GM21381 (cell line): ENCODE results near the gene LAMB4.
A peak's percentile ranks its signal among the peaks of the same experiment; 100 is the strongest.

Experiments
- ATAC-seq: cut with Tn5 transposase; IDR thresholded peaks from one replicate; pipeline ENCODE4 v1.9.1; 2021; ENCODE audit warnings: mild to moderate bottlenecking, moderate library complexity; ENCODE audit not compliant: unreplicated experiment

LAMB4 gene

DNA sequence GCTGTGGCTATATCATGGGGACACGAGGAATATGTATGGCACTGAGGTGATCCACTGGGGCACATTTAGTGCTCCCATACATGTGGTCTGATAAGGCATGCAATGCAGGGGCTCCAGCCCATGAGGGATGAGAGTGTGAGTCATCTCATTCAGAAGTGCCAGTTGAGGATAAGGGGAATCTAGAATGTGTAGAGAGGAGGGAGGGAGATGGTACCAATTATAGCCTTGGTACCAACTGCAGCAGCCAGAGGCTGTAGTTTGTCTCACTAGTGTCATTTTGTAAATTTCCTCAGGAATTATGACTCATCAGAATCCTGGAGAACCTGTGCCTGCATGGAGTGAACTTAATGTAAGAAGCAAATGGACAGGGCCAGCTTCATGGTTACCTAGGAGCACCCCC lies 46.2 kb downstream of the LAMB4 start:
- ATAC-seq: no peak

DNA sequence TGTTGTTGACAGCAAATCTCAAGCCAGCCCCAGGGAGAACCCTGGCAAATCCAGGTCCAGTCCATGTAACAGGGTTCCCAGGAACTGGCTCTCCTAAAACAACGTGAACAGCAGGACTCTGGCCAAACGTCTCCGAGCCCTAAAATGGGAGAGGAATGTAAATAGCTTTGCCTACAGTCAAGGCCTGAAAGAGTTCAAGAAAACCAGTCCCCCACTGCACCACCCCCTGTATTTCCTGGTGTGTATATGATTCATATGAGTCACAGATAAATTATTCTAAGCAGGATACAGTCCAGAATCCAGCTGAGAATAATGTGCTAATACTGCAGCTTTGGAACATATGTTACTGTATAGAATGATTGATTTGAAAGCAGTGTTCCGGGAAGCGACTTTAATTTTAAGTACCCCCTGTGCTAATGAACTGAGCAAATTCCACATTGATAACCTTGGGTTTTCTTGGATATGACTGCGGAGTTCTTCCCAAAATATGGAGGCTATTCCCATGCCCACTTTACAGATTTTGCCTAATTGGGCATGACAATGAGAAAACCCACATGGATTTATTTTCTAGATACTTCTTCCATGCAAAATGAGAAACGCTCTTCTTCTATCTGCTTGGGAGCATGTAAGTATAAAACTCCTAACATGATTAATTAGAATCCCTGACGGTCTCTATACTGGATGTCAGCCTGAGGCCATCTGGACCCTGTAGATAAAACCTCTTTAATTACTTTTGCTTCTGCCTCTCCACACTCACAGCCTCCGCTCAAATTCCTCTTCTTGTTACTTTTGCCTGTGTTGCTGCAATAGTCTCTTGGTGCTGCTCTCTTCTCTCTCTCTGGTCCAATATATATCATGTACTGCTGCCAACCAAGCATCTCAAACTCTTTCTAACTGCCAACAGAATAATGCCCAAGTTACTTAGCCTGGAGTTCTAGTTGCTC lies 50.2 kb downstream of the LAMB4 start:
- ATAC-seq: no peak

DNA sequence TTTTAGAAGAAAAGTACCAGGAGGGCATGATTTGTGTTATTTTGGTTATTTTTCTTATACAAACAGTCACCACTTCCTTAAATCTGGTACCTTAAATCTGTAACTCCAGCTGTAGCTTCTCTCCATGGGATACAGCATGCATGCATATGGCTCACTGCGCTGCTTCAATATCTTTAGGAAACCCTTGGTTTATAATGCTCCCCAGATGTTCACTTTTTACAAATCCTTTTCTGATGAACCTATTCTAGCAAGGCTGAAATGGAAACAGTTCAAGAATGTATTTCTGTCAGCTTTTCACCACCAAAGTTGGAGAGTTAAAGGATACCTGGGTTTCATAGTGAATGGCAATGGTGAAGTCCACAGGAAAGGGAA lies 50.9 kb downstream of the LAMB4 start:
- no peak for ATAC-seq

DNA sequence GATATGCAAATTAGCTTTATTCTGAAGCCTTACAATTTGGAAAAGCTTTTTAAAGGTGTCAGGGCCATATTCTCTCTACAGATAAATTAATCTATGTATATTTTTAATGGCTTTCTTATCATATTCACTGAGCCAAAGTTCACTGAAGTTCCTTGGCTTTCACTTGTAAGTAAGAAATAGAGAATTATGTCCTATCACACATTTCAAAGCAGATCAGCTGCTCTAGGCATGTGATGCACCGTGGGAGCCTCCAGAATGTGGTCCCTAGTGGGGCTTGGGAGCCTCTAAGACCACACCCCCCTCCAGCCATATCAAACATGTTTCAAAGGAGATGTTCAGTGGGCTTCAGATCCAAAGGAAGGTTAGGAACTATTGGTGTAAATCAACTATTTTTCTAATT lies 51.5 kb downstream of the LAMB4 start:
- no peak for ATAC-seq

DNA sequence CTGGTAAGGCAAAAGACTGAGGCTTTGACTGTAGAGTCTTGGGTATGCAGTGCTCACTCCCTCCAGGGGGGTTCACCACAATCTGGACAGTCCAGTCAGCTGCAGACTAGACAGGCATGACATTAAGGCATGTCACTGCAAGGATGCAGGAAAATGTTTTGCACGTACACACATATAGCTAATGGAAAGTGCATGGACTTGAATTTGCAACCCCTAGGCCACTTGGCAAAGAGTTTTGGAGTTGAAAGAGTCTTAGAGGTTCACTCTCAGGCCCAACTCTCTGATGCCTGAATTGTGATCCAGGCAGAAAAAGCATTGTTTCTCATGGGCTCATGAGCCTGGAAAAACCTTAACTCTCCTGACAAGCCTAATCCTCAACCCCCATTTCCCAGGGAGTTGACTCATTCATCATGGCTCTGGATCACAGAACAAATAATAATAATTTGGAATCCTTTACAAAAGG lies 51.9 kb downstream of the LAMB4 start:
- no peak for ATAC-seq

DNA sequence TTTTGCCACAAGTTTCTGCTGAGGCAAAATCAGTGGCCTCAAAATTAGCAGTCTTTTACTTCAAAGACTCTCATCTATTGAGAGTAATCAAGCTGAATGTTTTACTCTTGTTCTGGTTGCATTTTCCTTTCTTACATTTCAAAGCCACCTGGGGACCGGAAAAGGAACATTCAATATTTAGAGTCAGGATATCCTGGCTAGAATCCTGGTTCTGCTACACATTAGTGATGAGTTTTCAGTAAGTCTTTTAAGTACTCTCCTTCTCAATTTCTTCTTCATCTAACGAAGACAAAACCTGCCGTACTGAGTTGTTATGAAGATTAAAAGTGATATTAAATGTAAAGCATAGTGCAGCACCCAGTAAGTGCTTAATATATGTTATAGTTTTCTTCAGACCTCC lies 52.5 kb downstream of the LAMB4 start:
- no peak for ATAC-seq

DNA sequence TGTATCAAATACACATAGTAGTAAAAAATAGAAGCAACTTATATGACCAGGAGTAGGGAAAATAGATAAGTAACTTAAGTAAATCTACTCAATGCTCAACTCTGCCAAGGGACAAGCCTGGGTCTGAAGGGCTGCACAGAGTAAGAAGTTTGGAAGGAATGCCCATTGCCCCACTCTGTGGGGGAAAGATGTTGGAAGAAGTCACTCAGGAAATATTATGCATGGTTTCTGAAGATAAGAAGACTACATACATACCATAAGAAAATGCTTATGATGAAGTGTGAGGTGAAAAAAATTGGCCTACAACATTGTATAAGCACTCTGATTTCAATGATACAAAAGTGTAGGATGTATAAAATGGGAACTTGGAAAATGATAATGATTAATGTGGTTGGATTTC lies 54.0 kb downstream of the LAMB4 start:
- ATAC-seq: no peak

DNA sequence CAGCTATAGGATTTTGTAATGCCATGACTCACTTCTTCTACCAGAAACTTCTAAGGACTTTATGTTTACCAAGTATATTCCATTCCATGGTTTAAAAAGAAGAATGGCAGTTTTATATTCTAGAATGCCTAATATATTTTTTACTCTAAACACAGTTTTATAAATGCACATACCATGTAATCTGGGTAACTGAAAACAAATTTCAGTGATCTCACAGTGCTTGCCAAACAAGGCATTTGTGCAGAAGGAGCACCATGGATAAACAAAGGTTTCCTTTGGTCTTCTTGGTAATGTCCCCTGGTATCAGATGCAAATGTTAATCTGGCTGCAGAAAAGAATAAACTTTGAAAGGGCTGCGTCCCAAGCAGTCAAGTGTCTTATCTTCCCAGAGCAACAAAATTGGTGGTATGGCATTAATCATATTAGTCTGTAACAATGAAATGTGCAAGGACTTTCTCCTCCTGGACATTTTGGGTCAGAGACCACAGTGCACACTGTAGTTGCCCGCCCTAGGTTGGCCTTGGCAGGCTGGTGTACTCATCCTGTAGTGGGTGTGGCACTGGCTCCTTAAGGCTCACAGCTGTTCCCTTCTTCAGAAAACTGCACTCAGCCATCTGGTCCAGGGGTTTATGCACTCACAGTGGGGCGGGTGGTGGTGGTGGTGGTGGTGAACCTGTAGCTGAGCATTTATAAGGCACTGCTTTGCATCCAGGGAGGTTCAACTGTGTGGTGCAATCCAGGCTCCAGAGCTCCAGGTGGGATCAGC lies 56.7 kb downstream of the LAMB4 start:
- ATAC-seq: no peak

DNA sequence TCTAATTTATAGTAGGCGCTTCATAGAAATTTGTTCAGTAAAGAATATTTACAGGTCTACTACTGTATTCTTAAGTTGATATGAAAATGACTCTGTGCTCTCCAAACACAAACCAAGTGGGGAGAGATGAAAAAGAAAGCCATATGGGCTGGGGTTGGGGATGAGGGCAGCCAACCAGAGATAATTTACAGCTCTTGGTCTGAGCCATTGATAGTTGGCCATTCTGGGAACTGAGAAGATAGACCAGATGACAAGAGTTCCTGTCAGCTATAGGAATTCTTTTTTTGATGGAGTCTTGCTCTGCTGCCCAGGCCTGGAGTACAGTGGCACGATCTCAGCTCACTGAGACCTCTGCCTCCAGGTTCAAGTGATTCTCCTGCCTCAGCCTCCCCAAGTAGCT lies 57.4 kb downstream of the LAMB4 start:
- no peak for ATAC-seq

DNA sequence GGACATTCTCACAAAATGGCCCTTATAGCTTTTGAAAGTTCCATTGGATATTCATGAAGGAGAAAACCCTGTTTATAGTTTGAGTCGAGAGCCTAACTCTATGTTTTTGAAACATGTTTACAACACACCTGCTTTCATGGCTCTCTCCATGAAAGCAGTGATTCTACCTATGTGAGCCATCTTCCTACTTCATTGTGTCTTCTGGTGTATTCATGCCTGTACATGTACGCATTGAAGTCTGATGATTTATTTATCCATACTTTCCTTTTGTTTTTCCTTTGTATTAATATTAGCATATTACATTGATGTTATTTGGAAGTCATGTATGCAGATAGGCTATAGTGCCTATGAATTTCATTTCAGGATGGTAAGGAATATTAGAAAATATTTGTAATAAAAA lies 58.0 kb downstream of the LAMB4 start:
- no peak for ATAC-seq

DNA sequence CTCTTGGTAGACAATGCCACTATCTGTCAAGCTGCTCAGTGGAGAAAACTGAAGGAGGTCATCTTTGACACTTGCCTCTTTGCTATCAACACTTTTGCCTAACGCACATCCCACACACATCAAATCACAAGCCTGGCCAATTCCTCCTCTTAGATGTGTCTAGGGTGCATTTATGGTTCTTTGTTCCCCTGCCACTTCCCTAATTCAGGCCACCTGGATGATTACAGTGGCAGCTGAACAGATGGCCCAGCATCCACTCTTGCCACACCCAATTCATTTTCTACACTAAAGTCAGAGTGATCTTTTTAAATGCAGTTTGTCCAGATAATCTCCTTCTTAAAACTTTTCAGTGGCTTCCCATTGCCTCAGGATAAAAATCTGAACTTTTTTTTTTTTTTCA lies 58.6 kb downstream of the LAMB4 start:
- no peak for ATAC-seq

DNA sequence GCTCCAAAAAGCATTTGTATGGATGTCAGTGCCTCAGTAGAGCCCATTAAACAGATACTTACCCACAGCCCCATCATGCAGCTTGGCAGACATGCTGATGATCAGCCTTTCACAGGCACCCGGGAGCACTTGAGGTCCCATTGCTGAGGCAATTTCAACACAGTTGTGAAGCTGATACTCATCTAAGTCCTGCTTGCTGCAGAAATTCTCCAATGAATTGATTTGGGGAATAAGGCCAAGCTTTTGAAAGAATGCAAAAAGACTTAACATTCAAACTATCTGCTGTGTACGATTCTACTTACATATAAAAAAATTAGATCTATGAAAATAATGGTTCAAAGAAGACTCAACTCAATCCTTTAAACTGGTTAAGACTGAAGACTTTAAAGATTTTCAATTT lies 60.5 kb downstream of the LAMB4 start:
- no peak for ATAC-seq

DNA sequence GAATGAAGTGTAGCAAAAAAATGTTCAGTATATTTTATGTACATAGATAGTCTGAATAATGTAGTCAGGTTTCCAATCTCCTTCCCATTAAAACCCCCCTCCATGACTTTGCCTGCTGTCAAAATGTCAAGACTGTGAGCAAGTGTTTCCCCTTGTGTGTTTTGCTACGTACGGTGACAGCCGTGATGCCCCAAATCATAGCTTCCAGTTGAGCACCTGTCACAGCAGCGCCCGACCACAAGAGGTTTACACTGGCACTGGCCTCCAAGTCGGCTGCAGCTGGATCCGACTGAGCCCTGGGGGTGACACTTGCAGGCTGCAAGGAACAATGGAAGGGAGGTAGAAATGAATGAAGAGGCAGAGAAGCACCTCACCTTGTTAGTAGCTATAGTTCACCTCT lies 62.3 kb downstream of the LAMB4 start:
- ATAC-seq: no peak

DNA sequence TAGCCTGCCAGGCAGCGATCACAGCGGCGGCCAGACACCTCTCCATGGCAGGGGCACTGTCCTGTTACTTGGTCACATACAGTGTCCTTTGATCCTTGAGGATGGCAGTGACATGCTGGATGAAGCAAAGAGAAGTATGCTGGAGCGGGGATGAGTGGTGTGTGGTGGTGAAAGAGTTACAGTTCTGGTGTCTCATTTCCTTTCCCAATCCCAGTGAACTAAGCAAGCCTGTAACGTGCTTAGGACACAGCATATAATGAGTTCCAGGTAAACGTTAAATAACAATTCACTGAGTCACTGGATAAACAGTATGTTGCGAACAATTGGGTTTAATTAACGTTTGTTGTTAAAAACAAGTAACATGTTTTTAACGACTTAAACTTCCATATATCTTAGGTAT lies 63.7 kb downstream of the LAMB4 start:
- ATAC-seq: no peak

DNA sequence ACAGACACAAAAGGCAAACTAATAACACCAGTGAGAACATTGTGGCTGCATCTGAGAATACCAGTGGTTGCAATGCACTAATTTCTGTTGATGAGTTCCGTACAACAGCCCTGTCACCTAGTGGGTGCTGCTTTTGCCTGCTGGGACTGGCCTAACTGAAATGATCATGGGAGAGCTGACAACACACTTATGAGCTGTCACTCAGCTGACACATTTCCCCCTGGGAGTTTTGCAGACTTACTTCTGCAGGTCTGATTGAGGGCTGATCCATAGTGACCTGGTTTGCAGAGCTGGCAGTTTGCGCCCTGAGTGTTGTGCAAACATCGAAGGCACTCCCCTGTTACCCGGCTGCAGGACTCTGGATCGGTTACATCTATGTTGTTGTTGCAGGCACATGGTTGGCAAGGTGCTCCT lies 66.6 kb downstream of the LAMB4 start:
- ATAC-seq: peak; percentile 75

DNA sequence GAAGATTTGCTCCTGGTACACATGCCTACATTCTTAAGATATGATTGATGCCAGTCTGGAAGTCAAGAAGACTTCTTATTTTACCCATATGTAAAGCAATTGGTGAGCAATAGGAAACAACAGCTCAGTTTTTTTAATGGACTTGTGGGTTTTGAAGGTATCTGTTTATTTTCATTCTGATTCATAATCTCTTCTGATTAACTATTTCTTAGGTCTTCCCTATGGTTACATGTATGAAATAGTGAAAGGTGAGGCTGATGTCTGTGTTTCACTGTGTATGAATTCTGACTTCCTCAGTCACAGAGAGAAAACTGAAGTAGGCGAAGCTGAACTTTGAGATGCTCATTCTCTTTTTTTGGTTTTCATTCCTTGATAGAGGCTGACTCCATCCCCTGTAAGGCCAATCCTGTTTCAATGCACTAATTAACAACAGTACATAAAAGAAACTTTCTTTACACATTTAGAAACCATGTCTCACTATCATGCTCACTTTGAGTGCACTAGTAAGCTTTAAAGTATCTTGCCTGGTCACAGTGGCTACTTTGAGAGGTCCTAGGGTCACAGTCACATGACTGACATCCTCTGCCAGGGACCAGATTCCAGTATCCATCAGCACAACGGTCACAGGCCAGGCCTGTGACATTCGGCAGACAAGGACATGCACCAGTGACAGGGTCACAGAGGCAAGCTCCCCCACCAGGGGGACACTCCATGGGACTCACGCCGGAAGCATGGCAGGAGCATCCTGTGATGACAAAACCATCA lies 67.7 kb downstream of the LAMB4 start:
- ATAC-seq: no peak

DNA sequence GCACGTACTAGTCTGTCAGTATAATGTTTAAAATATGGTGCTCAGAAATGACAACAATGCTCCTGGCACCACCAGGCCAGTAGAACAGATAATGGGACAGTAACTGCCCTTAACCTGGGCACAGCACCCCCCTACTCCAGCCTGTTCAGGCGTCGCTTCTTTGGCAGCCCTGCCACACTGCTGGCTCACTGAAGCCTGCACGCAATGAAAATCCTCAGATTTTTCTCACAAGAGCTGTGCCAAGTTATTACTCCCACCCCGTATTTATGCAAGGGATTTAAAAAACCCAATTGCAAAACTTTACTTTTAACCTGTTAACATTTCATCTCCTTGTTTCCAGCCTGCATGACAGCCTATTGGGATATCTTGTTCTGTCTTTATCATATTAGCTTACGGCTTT lies 70.6 kb downstream of the LAMB4 start:
- ATAC-seq: no peak

DNA sequence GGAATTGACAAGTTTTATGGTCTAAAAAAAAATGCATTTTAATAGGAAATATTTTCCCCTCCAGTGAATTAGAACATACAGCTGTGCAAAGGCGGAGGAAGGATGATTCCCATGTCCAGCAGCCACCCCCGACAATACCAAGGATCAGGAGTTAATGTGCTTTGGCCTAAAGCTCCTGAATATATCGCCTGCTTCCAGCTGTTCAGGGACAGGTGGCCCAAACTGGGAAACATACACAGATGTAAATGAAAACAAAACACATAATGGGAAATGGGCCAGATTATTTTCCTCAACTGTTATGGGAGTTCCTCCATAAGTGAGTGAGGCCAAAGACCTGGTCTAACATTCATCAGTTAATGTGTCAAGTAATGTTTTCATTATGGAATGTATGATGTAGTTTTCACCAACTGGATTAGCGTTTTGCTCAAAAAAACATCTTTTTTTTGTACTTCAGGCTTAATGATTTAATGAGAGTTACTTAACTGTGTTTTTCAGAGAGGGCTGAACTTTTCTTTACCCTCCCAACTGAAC lies 72.1 kb downstream of the LAMB4 start:
- no peak for ATAC-seq

DNA sequence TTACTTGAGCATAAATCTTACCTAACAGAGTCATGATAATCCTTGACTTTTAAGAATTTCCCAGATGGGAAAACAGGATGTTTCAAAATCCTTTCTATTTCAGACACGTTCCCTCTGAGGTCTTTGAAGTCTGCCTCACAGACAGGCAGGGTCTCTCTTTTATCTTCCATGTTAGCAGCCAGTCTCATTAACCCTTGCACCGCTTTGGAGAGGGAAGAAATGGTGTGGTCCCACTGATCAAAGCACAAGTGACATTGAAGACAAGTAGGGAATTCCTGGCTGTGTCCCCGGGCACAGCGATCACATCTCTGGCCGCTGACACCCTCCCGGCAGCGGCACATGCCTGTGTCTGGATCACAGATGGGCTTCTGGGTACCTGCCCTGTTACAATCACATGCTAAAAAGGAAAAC lies 74.5 kb downstream of the LAMB4 start:
- ATAC-seq: no peak

DNA sequence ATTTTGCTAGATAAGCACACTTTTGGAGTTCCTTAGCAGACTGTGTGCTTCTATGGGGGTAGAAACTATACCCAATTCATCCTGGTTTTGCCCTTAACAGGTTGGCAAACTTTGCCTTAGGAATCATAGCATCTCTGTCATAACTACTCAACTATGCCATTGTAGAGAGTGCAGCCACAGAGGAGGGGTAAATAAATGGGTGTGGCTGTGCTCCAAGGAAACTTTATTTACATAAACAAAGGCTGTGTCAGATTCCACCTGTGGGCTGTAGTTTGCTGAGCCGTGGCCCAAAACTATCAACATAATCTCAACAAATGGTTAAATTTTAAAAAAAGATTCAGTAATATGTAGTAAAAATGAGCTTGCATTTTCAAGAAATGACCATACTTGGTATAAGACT lies 75.6 kb downstream of the LAMB4 start:
- ATAC-seq: no peak

DNA sequence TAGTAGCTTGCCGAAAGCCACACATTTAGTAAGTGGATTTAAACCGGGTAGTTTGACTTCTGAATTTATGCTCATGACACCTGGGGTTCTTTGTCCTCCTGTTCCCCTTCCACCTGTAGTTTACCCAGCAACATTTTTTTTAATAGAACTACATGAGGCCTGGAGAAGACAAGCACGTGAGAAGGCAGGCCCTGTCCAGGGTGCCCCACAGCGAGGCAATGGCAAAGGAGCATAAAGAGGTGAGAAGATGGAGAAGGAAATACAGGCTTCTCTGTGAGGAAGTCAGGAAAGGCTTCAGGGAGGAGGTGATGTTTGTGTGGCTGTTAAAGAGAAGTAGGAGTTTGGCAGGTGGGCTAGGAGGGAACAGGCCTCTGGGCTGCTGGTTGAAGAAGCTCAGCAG lies 76.9 kb downstream of the LAMB4 start:
- no peak for ATAC-seq
